HEK293 (cell line): ENCODE measurements around the gene TTL.

Source experiments
- CTCF ChIA-PET: fragments of 350-600 bp; formaldehyde crosslinking; extraction: SDS; loops from one replicate; lab custom pipeline; 2021; ENCODE audit warnings: antibody characterized with exemption; lab: Yijun Ruan, JAX
- POLR2A ChIA-PET: fragments of 300-600 bp; formaldehyde crosslinking; extraction: SDS; loops from one replicate; lab custom pipeline; 2020; ENCODE audit warnings: antibody characterized with exemption, inconsistent platforms; lab: Yijun Ruan, JAX
- H3K27ac ChIP-seq: fragments of 200-500 bp; sonication (Bioruptor generic); 2 replicates; pipeline ENCODE4 v1.5.1; 2014; ENCODE audit warnings: low read depth, low read length, control low read depth, inconsistent platforms; ENCODE audit errors: extremely low read depth
- H3K36me3 ChIP-seq, 2 experiments: fragments of 200-500 bp in 1 of 2; sonication (Bioruptor generic) in 1 of 2; 1 replicate in 1 of 2; 2 replicates in 1 of 2; pipeline ENCODE4 v1.5.1; 2014 to 2017; ENCODE audit warnings: inconsistent platforms in 2 of 2, low read length in 2 of 2; ENCODE audit not compliant: control insufficient read depth in 2 of 2, insufficient read depth in 1 of 2
- H3K4me1 ChIP-seq: fragments of 200-500 bp; sonication (Bioruptor generic); 2 replicates; pipeline ENCODE4 v1.5.1; 2014; ENCODE audit warnings: mild to moderate bottlenecking, low read length, inconsistent platforms; ENCODE audit not compliant: control insufficient read depth, insufficient read depth
- H3K4me3 ChIP-seq: 2 replicates; pipeline ENCODE4 v1.5.1; 2011; ENCODE audit warnings: low read depth, mild to moderate bottlenecking, control low read depth, low read length, moderate library complexity
- H3K9me3 ChIP-seq: fragments of 200-500 bp; sonication (Bioruptor generic); 2 replicates; pipeline ENCODE4 v1.5.1; 2014; ENCODE audit warnings: low read depth, low read length, inconsistent platforms; ENCODE audit not compliant: control insufficient read depth, insufficient read depth
- OSR2 ChIP-seq: fragments of 450-650 bp; formaldehyde crosslinking; IDR thresholded peaks from 2 replicates; pipeline ENCODE4 v1.5.1; 2016; ENCODE audit warnings: missing biosample characterization, missing genetic modification characterization
- PRDM1 ChIP-seq: fragments of 450-650 bp; formaldehyde crosslinking; IDR thresholded peaks from 2 replicates; pipeline ENCODE4; 2016; ENCODE audit warnings: missing biosample characterization, missing genetic modification characterization
- PRDM10 ChIP-seq: fragments of 450-650 bp; formaldehyde crosslinking; IDR thresholded peaks from 2 replicates; pipeline ENCODE4 v1.5.1; 2016; ENCODE audit warnings: missing biosample characterization, missing genetic modification characterization
- REPIN1 ChIP-seq: fragments of 450-650 bp; formaldehyde crosslinking; IDR thresholded peaks from 2 replicates; pipeline ENCODE4 v1.5.1; 2017; ENCODE audit warnings: missing biosample characterization, missing genetic modification characterization, low read depth
- ZBTB17 ChIP-seq: fragments of 450-650 bp; formaldehyde crosslinking; IDR thresholded peaks from 2 replicates; pipeline ENCODE4 v1.5.1; 2016; ENCODE audit warnings: missing biosample characterization, missing genetic modification characterization
- ZBTB48 ChIP-seq: fragments of 450-650 bp; formaldehyde crosslinking; IDR thresholded peaks from 2 replicates; pipeline ENCODE4 v1.5.1; 2016; ENCODE audit warnings: missing biosample characterization, missing genetic modification characterization
- ZNF10 ChIP-seq: fragments of 450-650 bp; formaldehyde crosslinking; IDR thresholded peaks from 2 replicates; pipeline ENCODE4 v1.5.1; 2017; ENCODE audit warnings: missing biosample characterization, missing genetic modification characterization
- ZNF23 ChIP-seq: fragments of 450-650 bp; formaldehyde crosslinking; IDR thresholded peaks from 2 replicates; pipeline ENCODE4 v1.5.1; 2016; ENCODE audit warnings: missing biosample characterization, missing genetic modification characterization, borderline replicate concordance
- ZNF24 ChIP-seq: fragments of 450-650 bp; formaldehyde crosslinking; IDR thresholded peaks from 2 replicates; pipeline ENCODE4 v1.5.1; 2016; ENCODE audit warnings: missing biosample characterization, missing genetic modification characterization
- ZNF366 ChIP-seq: fragments of 450-650 bp; formaldehyde crosslinking; conservative IDR thresholded peaks from 2 replicates; pipeline ENCODE4 v1.5.1; 2016; ENCODE audit warnings: missing biosample characterization, missing genetic modification characterization
- ZNF529 ChIP-seq: fragments of 450-650 bp; formaldehyde crosslinking; IDR thresholded peaks from 2 replicates; pipeline ENCODE4 v1.5.1; 2017; ENCODE audit warnings: missing genetic modification characterization, missing biosample characterization; ENCODE audit not compliant: insufficient replicate concordance
- ZNF600 ChIP-seq: fragments of 450-650 bp; formaldehyde crosslinking; IDR thresholded peaks from 2 replicates; pipeline ENCODE4 v1.5.1; 2016; ENCODE audit warnings: missing biosample characterization, missing genetic modification characterization
- ZSCAN18 ChIP-seq: fragments of 450-650 bp; formaldehyde crosslinking; IDR thresholded peaks from 2 replicates; pipeline ENCODE4 v1.5.1; 2016; ENCODE audit warnings: missing biosample characterization, missing genetic modification characterization
- TF ChIP-seq, protein P1 (sequence below): fragments of 450-650 bp; IDR thresholded peaks from 2 replicates; pipeline ENCODE4 v1.5.1; 2018; ENCODE audit warnings: missing biosample characterization, mild to moderate bottlenecking, missing genetic modification characterization
- TF ChIP-seq, protein P2 (sequence below): fragments of 450-650 bp; formaldehyde crosslinking; IDR thresholded peaks from 2 replicates; pipeline ENCODE4 v1.5.1; 2017; ENCODE audit warnings: missing biosample characterization, missing genetic modification characterization

Gene TTL

DNA sequence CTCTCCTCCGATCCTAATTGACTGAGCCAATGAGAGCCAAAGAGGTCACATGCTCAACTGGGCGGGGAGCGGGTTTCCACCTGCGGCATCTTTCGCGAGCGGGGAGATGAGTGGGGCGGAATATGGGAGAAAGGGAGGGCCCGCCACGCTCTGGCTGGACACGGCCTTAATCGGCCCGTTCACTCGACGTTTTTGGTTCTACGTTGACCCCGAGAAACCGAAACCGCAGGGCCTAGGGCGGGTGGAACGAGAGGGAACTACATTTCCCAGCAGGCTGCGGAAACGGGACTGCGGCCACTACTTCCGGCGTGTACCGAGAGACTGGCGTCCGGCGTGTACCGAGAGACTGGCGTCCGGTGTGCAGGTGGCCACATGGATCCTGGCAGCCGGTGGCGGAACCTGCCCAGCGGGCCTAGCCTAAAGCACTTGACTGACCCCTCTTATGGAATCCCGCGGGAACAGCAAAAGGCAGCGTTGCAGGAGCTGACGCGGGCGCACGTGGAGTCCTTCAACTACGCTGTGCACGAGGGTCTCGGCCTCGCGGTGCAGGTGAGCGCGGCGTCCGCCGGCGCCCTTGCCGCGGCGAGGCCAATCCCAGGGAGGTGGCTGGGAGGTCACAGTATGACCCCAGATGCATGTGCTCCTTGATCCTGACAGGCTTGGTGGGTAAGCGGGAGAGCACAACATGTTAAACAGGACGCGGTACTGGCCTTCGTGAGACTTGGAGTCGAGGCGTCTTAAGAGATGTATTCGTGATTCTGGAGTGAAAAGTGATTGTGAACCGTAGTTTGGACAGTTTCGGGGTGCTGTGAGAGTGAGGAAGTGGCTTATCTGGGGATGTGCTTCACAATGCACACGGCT, 60.4 kb downstream of the TTL start, which contains the start of gene POLR1B (continued):
- TF ChIP-seq, protein P1, sequence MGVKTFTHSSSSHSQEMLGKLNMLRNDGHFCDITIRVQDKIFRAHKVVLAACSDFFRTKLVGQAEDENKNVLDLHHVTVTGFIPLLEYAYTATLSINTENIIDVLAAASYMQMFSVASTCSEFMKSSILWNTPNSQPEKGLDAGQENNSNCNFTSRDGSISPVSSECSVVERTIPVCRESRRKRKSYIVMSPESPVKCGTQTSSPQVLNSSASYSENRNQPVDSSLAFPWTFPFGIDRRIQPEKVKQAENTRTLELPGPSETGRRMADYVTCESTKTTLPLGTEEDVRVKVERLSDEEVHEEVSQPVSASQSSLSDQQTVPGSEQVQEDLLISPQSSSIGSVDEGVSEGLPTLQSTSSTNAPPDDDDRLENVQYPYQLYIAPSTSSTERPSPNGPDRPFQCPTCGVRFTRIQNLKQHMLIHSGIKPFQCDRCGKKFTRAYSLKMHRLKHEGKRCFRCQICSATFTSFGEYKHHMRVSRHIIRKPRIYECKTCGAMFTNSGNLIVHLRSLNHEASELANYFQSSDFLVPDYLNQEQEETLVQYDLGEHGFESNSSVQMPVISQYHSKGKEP (tag by site-specific recombination): no peak
- TF ChIP-seq ZNF23 (no peak), ZNF529 (tag by site-specific recombination) (no peak), ZSCAN18 (no peak)

GRCh38 chr2:112542984-112543661, 61.2 kb downstream of the TTL start:
- TF ChIP-seq OSR2 (tag by site-specific recombination): peak; percentile 50; the same call in 1 of the 2 replicates
- peak; percentile 38 for TF ChIP-seq ZBTB17 (tag by site-specific recombination)
- no peak for TF ChIP-seq REPIN1 (tag by site-specific recombination)
- TF ChIP-seq, protein P2, sequence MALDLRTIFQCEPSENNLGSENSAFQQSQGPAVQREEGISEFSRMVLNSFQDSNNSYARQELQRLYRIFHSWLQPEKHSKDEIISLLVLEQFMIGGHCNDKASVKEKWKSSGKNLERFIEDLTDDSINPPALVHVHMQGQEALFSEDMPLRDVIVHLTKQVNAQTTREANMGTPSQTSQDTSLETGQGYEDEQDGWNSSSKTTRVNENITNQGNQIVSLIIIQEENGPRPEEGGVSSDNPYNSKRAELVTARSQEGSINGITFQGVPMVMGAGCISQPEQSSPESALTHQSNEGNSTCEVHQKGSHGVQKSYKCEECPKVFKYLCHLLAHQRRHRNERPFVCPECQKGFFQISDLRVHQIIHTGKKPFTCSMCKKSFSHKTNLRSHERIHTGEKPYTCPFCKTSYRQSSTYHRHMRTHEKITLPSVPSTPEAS: no peak
- 0 out of 2 replicates have a peak, but pooled peaks have one; percentile 58 for TF ChIP-seq PRDM1 (tag by site-specific recombination)
- TF ChIP-seq PRDM10 (tag by site-specific recombination): 0 out of 2 replicates have a peak, but pooled peaks have one; percentile 24
- TF ChIP-seq ZNF600 (tag by site-specific recombination): peak; percentile 78
- TF ChIP-seq ZNF366 (tag by site-specific recombination): 0 out of 2 replicates have a peak, but pooled peaks have one; percentile 14
- peak; percentile 76 for TF ChIP-seq ZNF10
- peak; percentile 26; the same call in 1 of the 2 replicates for TF ChIP-seq ZBTB48 (tag by site-specific recombination)
- TF ChIP-seq ZNF24 (tag by site-specific recombination): no peak
- H3K36me3 ChIP-seq: peaks cover 17 to 20% of the 10 kb centered on the region in 2 experiments
- H3K4me1 ChIP-seq: peaks cover 6% of the 10 kb centered on the region; the same call in 1 of the 2 replicates
- ChIA-PET POLR2A (no interaction called here), CTCF (interaction anchor here (1.0 to 1.9 kb wide), 5 partner anchors 40 to 421 kb away, joined by 3 to 7 read pairs (median 5); no protein-coding TSS in a partner anchor)
- H3K9me3 ChIP-seq: no peaks in the 10 kb centered on the region
- H3K27ac ChIP-seq: peak overlapping the region; percentile 85; the same call in 1 of the 2 replicates
- H3K4me3 ChIP-seq: peak overlapping the region; percentile 87
